Vagina (tissue), 2 donors: ENCODE measurements around the gene UNC13B.

Experiments
- CTCF ChIP-seq, 3 experiments: fragments of 450-650 bp in 2 of 3; fragments of 200-600 bp in 1 of 3; sonication (generic) in 1 of 3; IDR thresholded peaks; one replicate each; pipeline ENCODE4 v1.5.1; 2017 to 2019; ENCODE audit warnings: antibody characterized with exemption in 3 of 3, mild to moderate bottlenecking in 2 of 3, moderate library complexity in 2 of 3
- POLR2A ChIP-seq, 2 donors: fragments of 450-650 bp; IDR thresholded peaks; one replicate each; pipeline ENCODE4 v1.6.1; 2017; ENCODE audit warnings: antibody characterized with exemption in 2 of 2, mild to moderate bottlenecking in 2 of 2, moderate library complexity in 2 of 2
- POLR2AphosphoS5 ChIP-seq, 2 donors: sonication (generic); formaldehyde crosslinking; IDR thresholded peaks; one replicate each; pipeline ENCODE4 v1.9.0; 2017; ENCODE audit warnings: antibody characterized with exemption in 2 of 2, mild to moderate bottlenecking in 2 of 2, low read depth in 1 of 2; ENCODE audit not compliant: insufficient read depth in 1 of 2

DNA sequence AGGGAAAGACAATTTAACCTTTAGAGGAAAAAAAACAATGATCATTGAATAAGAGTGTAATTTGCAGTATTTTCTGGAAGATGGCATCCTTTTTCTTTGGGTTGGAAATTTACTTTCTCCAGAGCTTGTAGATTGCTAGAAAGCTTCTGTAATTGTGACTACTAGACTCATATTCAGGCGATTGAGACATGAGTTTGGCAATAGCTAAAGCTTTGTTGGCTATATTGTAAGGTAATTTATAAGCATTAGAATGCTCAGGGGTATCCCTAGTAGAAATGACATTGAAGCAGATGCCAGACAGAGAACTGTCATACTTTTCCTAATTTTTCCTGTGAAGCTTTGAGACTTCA, 115.3 kb downstream of the UNC13B start:
- TF ChIP-seq CTCF (IDR thresholded peaks at IDR 0.05) (no peak), POLR2A (IDR thresholded peaks at IDR 0.05) (no peak), POLR2AphosphoS5 (IDR thresholded peaks at IDR 0.05; ENCODE audit: insufficient read depth in 1 of 2, low read depth in 1 of 2) (no peak)
